T-helper 2 cell treated with Interferon-gamma antibody and Interleukin-4, amounts not matched to agents 100 ng/mL and 5 ng/mL, for 36 hours (primary cell): Measurements from ENCODE around the gene TOMM70. TPM values are rescaled to one million over a fixed set of nuclear protein-coding genes. Genes with fewer than 3 reads are reported as not detected.
"Not testable (repeated sequence)": the region's sequence is repeated elsewhere in the genome, so short reads cannot be mapped to it uniquely, and the experiment has no call there.

Source experiments
- intact Hi-C: fragments of 100-400 bp; cut with micrococcal nuclease; formaldehyde crosslinking; loops from one replicate; pipeline ENCODE4 v1.15.1; 2023
- total RNA-seq: library from RNA; stranded (reverse); gene quantifications from 2 replicates; pipeline ENCODE4 v1.2.3, GENCODE V29; 2022

TOMM70 gene
- 43.3 and 44.9 TPM in 2 replicates for total RNA-seq

- intact Hi-C loops: loop anchor here (1.0 to 10.0 kb wide), 17 partner anchors 67 to 1844 kb away; partner anchors contain the start of genes CMSS1, DCBLD2, NFKBIZ and NIT2
These were observed at the start of gene TOMM70, which contains the start of gene LNP1 for GRCh38 chr3:100400780-100401673. TOMM70 (minus strand) TSS chr3:100401089; CDS start chr3:100400949, 140 bp downstream. LNP1 (plus strand) TSS chr3:100401539; CDS start chr3:100429730, 28,191 bp downstream.

GRCh38 chr3:100449214-100449613 is 48.3 kb upstream of the TOMM70 start:
- intact Hi-C loops: no loop called here

GRCh38 chr3:100448079-100448478 is 47.2 kb upstream of the TOMM70 start:
- intact Hi-C loops: no loop called here

GRCh38 chr3:100447067-100447466 is 46.2 kb upstream of the TOMM70 start:
- intact Hi-C loops: not testable (repeated sequence)

GRCh38 chr3:100443690-100444089 is 42.8 kb upstream of the TOMM70 start:
- intact Hi-C loops: no loop called here

- intact Hi-C loops: no loop called here
These were observed 40.0 kb upstream of the TOMM70 start for GRCh38 chr3:100440895-100441294.

- intact Hi-C loops: no loop called here
These were observed 37.7 kb upstream of the TOMM70 start for GRCh38 chr3:100438623-100438974.

- intact Hi-C loops: no loop called here
These were observed 37.1 kb upstream of the TOMM70 start for GRCh38 chr3:100437721-100438622.

- intact Hi-C loops: no loop called here
These were observed 36.1 kb upstream of the TOMM70 start for GRCh38 chr3:100436951-100437350.

- intact Hi-C loops: no loop called here
These were observed 28.4 kb upstream of the TOMM70 start for GRCh38 chr3:100429187-100429716.

- intact Hi-C loops: no loop called here
These were observed 26.8 kb upstream of the TOMM70 start for GRCh38 chr3:100427699-100428098.

- intact Hi-C loops: no loop called here
These were observed 25.3 kb upstream of the TOMM70 start for GRCh38 chr3:100426067-100426682.

GRCh38 chr3:100425316-100425715 is 24.4 kb upstream of the TOMM70 start:
- intact Hi-C loops: no loop called here

GRCh38 chr3:100424261-100424660 is 23.4 kb upstream of the TOMM70 start:
- intact Hi-C loops: no loop called here

- intact Hi-C loops: no loop called here
These were observed 22.7 kb upstream of the TOMM70 start for GRCh38 chr3:100423611-100424010.

GRCh38 chr3:100420885-100421284 is 20.0 kb upstream of the TOMM70 start:
- intact Hi-C loops: no loop called here

GRCh38 chr3:100419406-100419805 is 18.5 kb upstream of the TOMM70 start:
- intact Hi-C loops: no loop called here

- intact Hi-C loops: no loop called here
These were observed 16.0 kb upstream of the TOMM70 start for GRCh38 chr3:100416863-100417262.

GRCh38 chr3:100416176-100416575 is 15.3 kb upstream of the TOMM70 start:
- intact Hi-C loops: no loop called here

GRCh38 chr3:100413613-100414012 is 12.7 kb upstream of the TOMM70 start:
- intact Hi-C loops: no loop called here

- intact Hi-C loops: no loop called here
These were observed 12.2 kb upstream of the TOMM70 start for GRCh38 chr3:100412912-100413590.
